ENCODE results near the gene PTGR2. TPM values are rescaled to one million over a fixed set of nuclear protein-coding genes. Genes with fewer than 3 reads are reported as not detected.

The PTGR2 gene
- total RNA-seq, 1 experiment from 2014 or later: 21.8 TPM

DNA sequence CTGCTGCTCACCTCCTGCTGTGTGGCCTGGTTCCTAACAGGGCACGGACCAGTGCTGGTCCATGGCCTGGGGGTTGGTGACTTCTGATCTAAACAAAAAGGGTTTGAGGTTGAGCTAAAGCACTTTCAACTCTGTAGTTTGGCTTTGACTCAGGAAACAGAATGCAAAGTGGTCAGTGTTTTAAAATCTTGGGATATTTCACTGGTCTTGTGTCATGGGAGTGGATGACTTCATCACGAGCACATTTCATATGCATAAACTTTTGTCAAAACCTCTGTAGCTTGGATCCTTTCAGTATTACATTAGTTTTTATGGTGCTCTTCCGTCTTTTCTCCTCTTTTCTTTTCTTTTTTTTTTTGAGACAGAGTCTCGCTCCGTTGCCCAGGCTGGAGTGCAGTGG lies 72.7 kb downstream of the PTGR2 start:
- no TSS peak for BruUV-seq (replicated peaks)
- DNase-seq: no peak
- Histone ChIP-seq H3K4me3 (no peak overlapping the region), H2AFZ (no peak overlapping the region), H4K20me1 (ENCODE audit: insufficient read depth) (no peaks in the 10 kb centered on the region), H3K9me2 (ENCODE audit: insufficient read depth) (no peaks in the 10 kb centered on the region), H3F3A (ENCODE audit: insufficient read depth, low read depth) (no peaks in the 10 kb centered on the region; the same call in 1 of the 2 replicates), H3K36me3 (ENCODE audit: low read depth) (peaks cover 20% of the 10 kb centered on the region), H3K27me3 (ENCODE audit: insufficient read depth, low read depth) (no peaks in the 10 kb centered on the region), H3K79me2 (ENCODE audit: low read depth) (no peaks in the 10 kb centered on the region), H3K4me2 (no peak overlapping the region), H3K27ac (no peak overlapping the region), H3K4me1 (replicated peaks; ENCODE audit: insufficient read depth) (no peaks in the 10 kb centered on the region), H3K9me3 (ENCODE audit: insufficient read depth, low read depth) (no peaks in the 10 kb centered on the region)
- POLR2A ChIA-PET (ENCODE audit: unreplicated experiment): no interaction called here
- CTCF ChIA-PET: no interaction called here
- intact Hi-C loops (cut with micrococcal nuclease; ENCODE audit: unreplicated experiment): no loop called here
- no peak for TF ChIP-seq EZH2 (IDR thresholded peaks at IDR 0.05; ENCODE audit: low read depth)
- TF ChIP-seq, protein P1, sequence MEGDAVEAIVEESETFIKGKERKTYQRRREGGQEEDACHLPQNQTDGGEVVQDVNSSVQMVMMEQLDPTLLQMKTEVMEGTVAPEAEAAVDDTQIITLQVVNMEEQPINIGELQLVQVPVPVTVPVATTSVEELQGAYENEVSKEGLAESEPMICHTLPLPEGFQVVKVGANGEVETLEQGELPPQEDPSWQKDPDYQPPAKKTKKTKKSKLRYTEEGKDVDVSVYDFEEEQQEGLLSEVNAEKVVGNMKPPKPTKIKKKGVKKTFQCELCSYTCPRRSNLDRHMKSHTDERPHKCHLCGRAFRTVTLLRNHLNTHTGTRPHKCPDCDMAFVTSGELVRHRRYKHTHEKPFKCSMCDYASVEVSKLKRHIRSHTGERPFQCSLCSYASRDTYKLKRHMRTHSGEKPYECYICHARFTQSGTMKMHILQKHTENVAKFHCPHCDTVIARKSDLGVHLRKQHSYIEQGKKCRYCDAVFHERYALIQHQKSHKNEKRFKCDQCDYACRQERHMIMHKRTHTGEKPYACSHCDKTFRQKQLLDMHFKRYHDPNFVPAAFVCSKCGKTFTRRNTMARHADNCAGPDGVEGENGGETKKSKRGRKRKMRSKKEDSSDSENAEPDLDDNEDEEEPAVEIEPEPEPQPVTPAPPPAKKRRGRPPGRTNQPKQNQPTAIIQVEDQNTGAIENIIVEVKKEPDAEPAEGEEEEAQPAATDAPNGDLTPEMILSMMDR (conservative IDR thresholded peaks at IDR 0.05): no peak

Other genes with a start within 250 kb of the PTGR2 start
- gene ACOT6, start 239.3 kb upstream of the PTGR2 start, total RNA-seq (2021): not detected in 2 replicates
- gene DNAL1, start 206.8 kb upstream of the PTGR2 start, total RNA-seq (2021): 23.0 and 25.5 TPM in 2 replicates
- 13.6 and 16.8 TPM in 2 replicates for gene PNMA1, start 137.4 kb upstream of the PTGR2 start, total RNA-seq (2021)
- gene ZNF410, start 35.0 kb downstream of the PTGR2 start, total RNA-seq (2021): 38.6 and 40.2 TPM in 2 replicates
- gene FAM161B, start 98.3 kb downstream of the PTGR2 start, total RNA-seq (2021): 1.6 TPM in 2 replicates
- gene COQ6, start 98.5 kb downstream of the PTGR2 start, total RNA-seq (2021): 25.4 and 25.7 TPM in 2 replicates
- gene ENTPD5, start 167.5 kb downstream of the PTGR2 start, total RNA-seq (2021): 12.3 and 12.6 TPM in 2 replicates
- gene BBOF1, start 167.5 kb downstream of the PTGR2 start, total RNA-seq (2021): 5.5 and 6.8 TPM in 2 replicates
- 53.1 and 54.5 TPM in 2 replicates for gene ALDH6A1, start 232.6 kb downstream of the PTGR2 start, total RNA-seq (2021)
- 18.8 TPM in 2 replicates for gene LIN52, start 233.1 kb downstream of the PTGR2 start, total RNA-seq (2021)